Keratinocyte (primary cell): Measurements from ENCODE around the gene ECE2. TPM values are rescaled to one million over a fixed set of nuclear protein-coding genes. Genes with fewer than 3 reads are reported as not detected.

Experiments used
- DNase-seq: peaks from one replicate; pipeline ENCODE4 v3.0.0-alpha.2; 2011; ENCODE audit warnings: low read depth, missing footprints, low spot score
- FAIRE-seq: peaks from 2 replicates; lab custom pipeline; 2011; peaks lifted over from hg19 to GRCh38; lab: Jason Lieb, UNC
- H2AFZ ChIP-seq: 2 replicates; pipeline ENCODE4 v1.6.0; 2012; ENCODE audit warnings: low read length, control low read depth, inconsistent platforms; ENCODE audit not compliant: control insufficient read depth
- H3K27ac ChIP-seq: 2 replicates; pipeline ENCODE4 v1.5.1; 2011; ENCODE audit warnings: low read length; ENCODE audit not compliant: control insufficient read depth, insufficient read depth
- H3K27me3 ChIP-seq: 3 replicates; pipeline ENCODE4 v1.6.0; 2011; ENCODE audit warnings: low read length; ENCODE audit not compliant: control insufficient read depth, insufficient read depth; ENCODE audit errors: extremely low read depth
- H3K36me3 ChIP-seq, 2 experiments: 2 replicates in 1 of 2; 3 replicates in 1 of 2; pipeline ENCODE4 v1.5.1; 2011; ENCODE audit warnings: low read length in 2 of 2, mild to moderate bottlenecking in 1 of 2; ENCODE audit not compliant: control insufficient read depth in 2 of 2, insufficient read depth in 2 of 2; ENCODE audit errors: extremely low read depth in 1 of 2
- H3K4me1 ChIP-seq: 3 replicates; pipeline ENCODE4 v1.5.1; 2011; ENCODE audit warnings: low read length; ENCODE audit not compliant: control insufficient read depth, insufficient read depth; ENCODE audit errors: extremely low read depth
- H3K4me2 ChIP-seq: 3 replicates; pipeline ENCODE4 v1.6.0; 2011; ENCODE audit warnings: low read depth, low read length; ENCODE audit not compliant: control insufficient read depth, insufficient read depth; ENCODE audit errors: extremely low read depth
- H3K4me3 ChIP-seq, 3 experiments: fragments of 200-600 bp in 1 of 3; sonication (generic) in 1 of 3; 2 replicates in 2 of 3; 3 replicates in 1 of 3; pipeline ENCODE4 v1.5.1; 2011 to 2016; ENCODE audit warnings: low read length in 3 of 3, mild to moderate bottlenecking in 3 of 3, control low read depth in 2 of 3, inconsistent platforms in 1 of 3, low read depth in 1 of 3, mixed read lengths in 1 of 3, mixed run types in 1 of 3, moderate library complexity in 1 of 3; ENCODE audit not compliant: control insufficient read depth in 2 of 3, insufficient read depth in 2 of 3; ENCODE audit errors: extremely low read depth in 1 of 3
- H3K79me2 ChIP-seq: 2 replicates; pipeline ENCODE4 v1.6.0; 2012; ENCODE audit warnings: low read length; ENCODE audit not compliant: control insufficient read depth, insufficient read depth
- H3K9ac ChIP-seq: 3 replicates; pipeline ENCODE4 v1.6.0; 2011; ENCODE audit warnings: low read length; ENCODE audit not compliant: control insufficient read depth, insufficient read depth; ENCODE audit errors: extremely low read depth
- H3K9me1 ChIP-seq: 3 replicates; pipeline ENCODE4 v1.6.0; 2011; ENCODE audit warnings: low read length; ENCODE audit not compliant: control insufficient read depth, insufficient read depth; ENCODE audit errors: extremely low read depth
- H3K9me3 ChIP-seq: 2 replicates; pipeline ENCODE4 v1.5.1; 2012; ENCODE audit warnings: low read depth, low read length; ENCODE audit not compliant: control insufficient read depth
- H4K20me1 ChIP-seq: 3 replicates; pipeline ENCODE4 v1.6.0; 2011; ENCODE audit warnings: low read length; ENCODE audit not compliant: control insufficient read depth, insufficient read depth; ENCODE audit errors: extremely low read depth
- CTCF ChIP-seq, 3 experiments: IDR thresholded peaks in 1 of 3; conservative IDR thresholded peaks in 1 of 3; optimal IDR thresholded peaks in 1 of 3; 2 replicates in 2 of 3; 3 replicates in 1 of 3; pipeline versions ENCODE3 to v1.5.1; 2011; ENCODE audit warnings: low read length in 3 of 3, mild to moderate bottlenecking in 3 of 3, moderate library complexity in 2 of 3, control low read depth in 1 of 3, inconsistent platforms in 1 of 3; ENCODE audit not compliant: insufficient read depth in 2 of 3; ENCODE audit errors: extremely low read depth in 1 of 3
- EZH2 ChIP-seq: IDR thresholded peaks from one replicate; pipeline ENCODE4 v1.6.1; 2012; ENCODE audit warnings: inconsistent platforms, mild to moderate bottlenecking, low read length, moderate library complexity
- dilution Hi-C: fragments of 300-500 bp; cut with MboI; formaldehyde crosslinking; loops from one replicate; pipeline ENCODE4 v1.7.0; 2020; ENCODE audit warnings: low sequenced_read_pairs; ENCODE audit not compliant: extremely low pct_ligation_motif_present
- polyA plus RNA-seq, 5 experiments: library from polyadenylated mRNA; depleted of rRNA in 3 of 5; stranded (reverse) in 3 of 5; stranded (forward) in 1 of 5; unstranded in 1 of 5; fragments of >200 nt; gene quantifications; 1 replicate in 1 of 5; 2 replicates in 3 of 5; 3 replicates in 1 of 5; pipeline versions ENCODE4 v1.2.1 to v1.2.3, GENCODE V29; 2011 to 2012; ENCODE audit warnings: missing spikeins in 2 of 5, low read depth in 1 of 5, low replicate concordance in 1 of 5

Gene ECE2
- polyA plus RNA-seq, 1 donor (not counting 4 experiments of a cell fraction or from before 2014, with no cell fraction given) = not detected

GRCh38 chr3:184231671-184232070 is 44.2 kb upstream of the ECE2 start:
- H3K4me1 ChIP-seq = peaks cover 9% of the 10 kb centered on the region
- H4K20me1 ChIP-seq = no peaks in the 10 kb centered on the region
- peaks cover 59% of the 10 kb centered on the region for H3K27me3 ChIP-seq
- no peak overlapping the region for H3K4me2 ChIP-seq
- dilution Hi-C loops = no loop called here
- FAIRE-seq = no peak
- H3K79me2 ChIP-seq = no peaks in the 10 kb centered on the region
- no peaks in the 10 kb centered on the region for H3K9me1 ChIP-seq
- no peak for DNase-seq
- H3K36me3 ChIP-seq = no peaks in the 10 kb centered on the region
- TF ChIP-seq CTCF (optimal IDR thresholded peaks at IDR 0.05 in 1 of 3, IDR thresholded peaks at IDR 0.05 in 1 of 3, conservative IDR thresholded peaks at IDR 0.05 in 1 of 3; ENCODE audit: extremely low read depth in 1 of 3, insufficient read depth in 2 of 3, low read length in 3 of 3) = no peak
- TF ChIP-seq EZH2 = no peak
- H3K9me3 ChIP-seq = no peaks in the 10 kb centered on the region
- no peak overlapping the region for H2AFZ ChIP-seq
- no peak overlapping the region for H3K27ac ChIP-seq
- no peak overlapping the region for H3K4me3 ChIP-seq
- H3K9ac ChIP-seq = no peak overlapping the region

- dilution Hi-C loops = no loop called here
- Histone ChIP-seq H4K20me1 (no peaks in the 10 kb centered on the region), H3K9ac (no peak overlapping the region), H3K4me3 (no peak overlapping the region), H3K27me3 (peaks cover 49% of the 10 kb centered on the region), H3K9me1 (no peaks in the 10 kb centered on the region), H3K9me3 (no peaks in the 10 kb centered on the region), H3K4me1 (peaks cover 9% of the 10 kb centered on the region), H3K4me2 (no peak overlapping the region), H3K79me2 (no peaks in the 10 kb centered on the region), H3K36me3 (no peaks in the 10 kb centered on the region), H2AFZ (no peak overlapping the region), H3K27ac (no peak overlapping the region)
- TF ChIP-seq EZH2 = no peak
- no peak for TF ChIP-seq CTCF (optimal IDR thresholded peaks at IDR 0.05 in 1 of 3, IDR thresholded peaks at IDR 0.05 in 1 of 3, conservative IDR thresholded peaks at IDR 0.05 in 1 of 3; ENCODE audit: extremely low read depth in 1 of 3, insufficient read depth in 2 of 3, low read length in 3 of 3)
- FAIRE-seq (no peak), DNase-seq (no peak)
These were observed 42.5 kb upstream of the ECE2 start for GRCh38 chr3:184233127-184233843.
